Osteoblast (primary cell): ENCODE measurements around the gene TDRD7. TPM values are rescaled to one million over a fixed set of nuclear protein-coding genes. Genes with fewer than 3 reads are reported as not detected.
A peak's percentile ranks its signal among the peaks of the same experiment; 100 is the strongest.

Source experiments
- DNase-seq: peaks from one replicate; pipeline ENCODE4 v3.0.0; 2011; ENCODE audit warnings: low spot score, mixed read lengths; ENCODE audit not compliant: insufficient read length; ENCODE audit errors: missing footprints
- H2AFZ ChIP-seq: 2 replicates; pipeline ENCODE4 v1.6.0; 2011; ENCODE audit warnings: mild to moderate bottlenecking, low read length
- H3K27ac ChIP-seq: 2 replicates; pipeline ENCODE4 v1.5.1; 2011; ENCODE audit warnings: mild to moderate bottlenecking, low read depth, low read length, moderate library complexity
- H3K27me3 ChIP-seq: 2 replicates; pipeline ENCODE4 v1.6.0; 2012; ENCODE audit warnings: mild to moderate bottlenecking, control low read depth, inconsistent platforms, low read length, moderate library complexity; ENCODE audit not compliant: insufficient read depth
- H3K36me3 ChIP-seq: 2 replicates; pipeline ENCODE4 v1.5.1; 2011; ENCODE audit warnings: mild to moderate bottlenecking, low read length, control low read depth, moderate library complexity; ENCODE audit not compliant: insufficient read depth
- H3K4me1 ChIP-seq: 2 replicates; pipeline ENCODE4 v1.5.1; 2011; ENCODE audit warnings: mild to moderate bottlenecking, low read length, control low read depth, moderate library complexity; ENCODE audit not compliant: insufficient read depth
- H3K4me2 ChIP-seq: 2 replicates; pipeline ENCODE4 v1.6.0; 2011; ENCODE audit warnings: mild to moderate bottlenecking, low read length; ENCODE audit not compliant: insufficient read depth
- H3K4me3 ChIP-seq: fragments of 200-600 bp; sonication (generic); 3 replicates; pipeline ENCODE4 v1.5.1; 2012; ENCODE audit warnings: mild to moderate bottlenecking, low read length, inconsistent platforms; ENCODE audit not compliant: insufficient read depth
- H3K79me2 ChIP-seq: 2 replicates; pipeline ENCODE4 v1.6.0; 2012; ENCODE audit warnings: mild to moderate bottlenecking, low read length, control low read depth, inconsistent platforms; ENCODE audit not compliant: insufficient read depth
- H3K9me3 ChIP-seq: 2 replicates; pipeline ENCODE4 v1.5.1; 2011; ENCODE audit warnings: low read depth, low read length, control low read depth
- H4K20me1 ChIP-seq: 2 replicates; pipeline ENCODE4 v1.6.0; 2012; ENCODE audit warnings: mild to moderate bottlenecking, low read length, control low read depth; ENCODE audit not compliant: insufficient read depth
- total RNA-seq: library from RNA; depleted of rRNA; stranded (reverse); fragments of >200 nt; gene quantifications from 2 replicates; pipeline ENCODE4 v1.2.3, GENCODE V29; 2012
- TF ChIP-seq, protein P1 (sequence below): IDR thresholded peaks from 2 replicates; pipeline ENCODE4 v1.5.1; 2011; ENCODE audit warnings: mild to moderate bottlenecking, low read depth, low read length, moderate library complexity; ENCODE audit errors: extremely low read depth

The TDRD7 gene
- total RNA-seq, 1 donor = 8.0 TPM

- peaks cover 3% of the 10 kb centered on the region for H4K20me1 ChIP-seq
- TF ChIP-seq, protein P1, sequence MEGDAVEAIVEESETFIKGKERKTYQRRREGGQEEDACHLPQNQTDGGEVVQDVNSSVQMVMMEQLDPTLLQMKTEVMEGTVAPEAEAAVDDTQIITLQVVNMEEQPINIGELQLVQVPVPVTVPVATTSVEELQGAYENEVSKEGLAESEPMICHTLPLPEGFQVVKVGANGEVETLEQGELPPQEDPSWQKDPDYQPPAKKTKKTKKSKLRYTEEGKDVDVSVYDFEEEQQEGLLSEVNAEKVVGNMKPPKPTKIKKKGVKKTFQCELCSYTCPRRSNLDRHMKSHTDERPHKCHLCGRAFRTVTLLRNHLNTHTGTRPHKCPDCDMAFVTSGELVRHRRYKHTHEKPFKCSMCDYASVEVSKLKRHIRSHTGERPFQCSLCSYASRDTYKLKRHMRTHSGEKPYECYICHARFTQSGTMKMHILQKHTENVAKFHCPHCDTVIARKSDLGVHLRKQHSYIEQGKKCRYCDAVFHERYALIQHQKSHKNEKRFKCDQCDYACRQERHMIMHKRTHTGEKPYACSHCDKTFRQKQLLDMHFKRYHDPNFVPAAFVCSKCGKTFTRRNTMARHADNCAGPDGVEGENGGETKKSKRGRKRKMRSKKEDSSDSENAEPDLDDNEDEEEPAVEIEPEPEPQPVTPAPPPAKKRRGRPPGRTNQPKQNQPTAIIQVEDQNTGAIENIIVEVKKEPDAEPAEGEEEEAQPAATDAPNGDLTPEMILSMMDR = no peak
Observed at GRCh38 chr9:97385626-97386264, 26.2 kb upstream of the TDRD7 start.

DNA sequence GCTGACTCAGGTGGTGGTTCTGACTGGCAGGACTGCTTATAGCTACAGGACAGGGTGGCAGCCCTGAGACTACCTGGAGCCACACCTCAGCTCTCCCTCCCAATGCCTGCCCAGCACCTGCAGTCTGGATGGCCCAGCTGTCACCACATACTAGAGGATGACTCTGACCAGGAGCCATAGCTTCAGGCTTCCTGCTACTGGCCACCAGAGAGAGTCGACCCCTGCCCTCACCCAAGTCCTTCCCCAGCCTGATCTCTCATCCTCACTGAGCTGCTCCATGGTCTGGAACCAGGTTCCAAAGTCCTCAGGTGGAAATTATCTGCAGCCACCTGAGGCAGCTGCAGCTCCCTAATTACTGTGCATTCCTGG is 25.6 kb upstream of the TDRD7 start:
- no peak for DNase-seq
- TF ChIP-seq, protein P1 = no peak

More at GRCh38 chr9:97385626-97386264, 26.2 kb upstream of the TDRD7 start:
- no peak overlapping the region for H2AFZ ChIP-seq
- H3K4me3 ChIP-seq = no peak overlapping the region
- no peak overlapping the region for H3K27ac ChIP-seq
- peaks cover 5% of the 10 kb centered on the region for H3K27me3 ChIP-seq
- H3K79me2 ChIP-seq = no peaks in the 10 kb centered on the region
- H3K4me2 ChIP-seq = no peak overlapping the region
- no peaks in the 10 kb centered on the region for H3K9me3 ChIP-seq
- DNase-seq = no peak
- no peaks in the 10 kb centered on the region for H3K4me1 ChIP-seq
- H3K36me3 ChIP-seq = no peaks in the 10 kb centered on the region

GRCh38 chr9:97386733-97387503 is 25.0 kb upstream of the TDRD7 start:
- H3K4me1 ChIP-seq = no peaks in the 10 kb centered on the region
- TF ChIP-seq, protein P1 = peak; percentile 99
- no peaks in the 10 kb centered on the region for H3K79me2 ChIP-seq
- peaks cover 5% of the 10 kb centered on the region for H3K27me3 ChIP-seq
- no peak overlapping the region for H3K4me3 ChIP-seq
- H2AFZ ChIP-seq = no peak overlapping the region
- peak; percentile 94 for DNase-seq
- no peaks in the 10 kb centered on the region for H3K36me3 ChIP-seq
- H3K4me2 ChIP-seq = peak overlapping the region; percentile 63
- H3K27ac ChIP-seq = no peak overlapping the region
- no peaks in the 10 kb centered on the region for H3K9me3 ChIP-seq
- peaks cover 3% of the 10 kb centered on the region for H4K20me1 ChIP-seq

More for the DNA sequence above, 25.6 kb upstream of the TDRD7 start:
- no peak overlapping the region for H3K4me3 ChIP-seq
- H3K4me1 ChIP-seq = no peaks in the 10 kb centered on the region
- no peaks in the 10 kb centered on the region for H3K79me2 ChIP-seq
- H3K36me3 ChIP-seq = no peaks in the 10 kb centered on the region
- peaks cover 3% of the 10 kb centered on the region for H4K20me1 ChIP-seq
- peaks cover 5% of the 10 kb centered on the region for H3K27me3 ChIP-seq
- H3K27ac ChIP-seq = no peak overlapping the region
- H3K9me3 ChIP-seq = no peaks in the 10 kb centered on the region
- no peak overlapping the region for H2AFZ ChIP-seq
- H3K4me2 ChIP-seq = no peak overlapping the region

- H3K4me2 ChIP-seq = peak overlapping the region; percentile 63
- TF ChIP-seq, protein P1 = no peak
Observed at GRCh38 chr9:97387504-97387886, 24.4 kb upstream of the TDRD7 start.

More at GRCh38 chr9:97387504-97387886, 24.4 kb upstream of the TDRD7 start:
- H3K9me3 ChIP-seq = no peaks in the 10 kb centered on the region
- H3K27me3 ChIP-seq = peaks cover 5% of the 10 kb centered on the region
- H3K27ac ChIP-seq = no peak overlapping the region
- no peak for DNase-seq
- no peaks in the 10 kb centered on the region for H3K79me2 ChIP-seq
- H4K20me1 ChIP-seq = peaks cover 3% of the 10 kb centered on the region
- no peaks in the 10 kb centered on the region for H3K4me1 ChIP-seq
- H3K36me3 ChIP-seq = no peaks in the 10 kb centered on the region
- H2AFZ ChIP-seq = no peak overlapping the region
- H3K4me3 ChIP-seq = no peak overlapping the region
